Measurements from ENCODE around the gene CHMP1A.
"Not testable (repeated sequence)": the region's sequence is repeated elsewhere in the genome, so short reads cannot be mapped to it uniquely, and the experiment has no call there.

CHMP1A gene

GRCh38 chr16:89657442-89658220, at the start of gene CHMP1A, which contains the start of gene SPATA33:
Gene CHMP1A (minus strand): TSS chr16:89657708. CDS start chr16:89657588, 120 bp downstream.
Gene SPATA33 (plus strand): TSS chr16:89657836. CDS start chr16:89657912, 76 bp downstream.
- DNase-seq (ENCODE audit: low read depth) = peak; percentile 88

- no peak for DNase-seq (ENCODE audit: low read depth)
These were observed 49.2 kb upstream of the CHMP1A start for GRCh38 chr16:89706518-89707260.

DNA sequence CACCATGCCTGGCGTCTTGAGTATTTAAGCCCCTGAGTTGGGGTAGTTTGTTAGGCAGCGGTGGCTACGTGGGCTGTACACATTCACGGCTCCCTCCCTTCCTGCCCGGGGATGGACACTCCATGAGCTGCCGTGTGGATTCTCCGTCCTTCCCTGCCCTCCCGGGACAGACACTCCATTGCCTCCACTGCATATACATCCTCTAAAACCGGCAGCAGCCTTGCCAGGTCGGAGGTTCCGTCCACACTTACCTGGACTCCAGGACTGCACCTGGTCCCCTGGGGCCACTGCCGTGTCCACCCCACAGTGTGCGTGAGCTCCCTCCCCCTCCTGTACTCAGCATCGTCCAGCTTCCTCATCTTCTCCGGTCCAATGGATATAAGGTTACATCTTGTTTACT, 47.5 kb upstream of the CHMP1A start:
- DNase-seq (ENCODE audit: low read depth) = no peak

GRCh38 chr16:89704281-89704680, 46.8 kb upstream of the CHMP1A start:
- no peak for DNase-seq (ENCODE audit: low read depth)

GRCh38 chr16:89701425-89702406, 44.2 kb upstream of the CHMP1A start, which contains the start of gene SPATA2L:
Gene SPATA2L (minus strand): TSS chr16:89701705. CDS start chr16:89701232, 473 bp downstream.
- peak; percentile 92 for DNase-seq (ENCODE audit: low read depth)

DNA sequence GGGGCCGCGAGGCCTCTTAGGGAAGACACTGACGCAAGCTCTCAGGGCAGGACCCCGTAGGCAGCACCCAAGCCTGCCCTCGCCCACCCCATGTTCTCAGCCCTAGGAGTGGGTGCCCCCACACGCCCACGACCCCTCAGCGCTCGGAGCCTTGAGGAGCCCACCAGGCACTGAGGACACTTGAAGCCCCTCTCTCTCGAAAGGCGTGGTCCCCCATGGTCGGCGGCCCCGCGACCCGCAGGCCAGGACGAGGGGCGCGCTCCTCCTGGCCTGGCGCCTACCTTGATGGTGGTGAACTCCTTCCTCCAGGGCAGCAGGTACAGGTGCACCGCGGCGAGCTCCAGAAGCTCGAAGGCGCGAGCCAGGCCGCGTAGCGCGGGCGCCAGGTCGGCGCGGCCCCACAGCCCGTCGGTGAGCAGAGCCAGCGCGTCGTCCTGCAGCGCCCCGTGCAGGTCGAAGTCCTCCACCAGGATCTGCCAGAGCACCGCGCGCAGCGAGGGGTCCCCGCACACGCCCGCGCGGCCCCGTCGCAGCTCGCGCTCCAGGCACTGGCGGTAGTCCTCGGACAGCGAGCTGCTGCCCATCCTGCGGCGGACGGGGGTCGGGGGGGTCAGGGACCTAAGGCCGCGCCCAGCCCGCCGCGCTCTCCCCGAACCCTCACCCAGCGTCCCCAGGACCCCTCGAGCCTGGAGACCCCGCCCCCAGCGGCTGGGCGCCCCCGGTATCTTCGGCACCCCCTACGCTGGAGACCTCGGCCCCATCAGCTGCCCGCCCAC, 43.3 kb upstream of the CHMP1A start:
- no peak for DNase-seq (ENCODE audit: low read depth)

GRCh38 chr16:89700100-89700648, 42.7 kb upstream of the CHMP1A start:
- peak; percentile 96 for DNase-seq (ENCODE audit: low read depth)

DNA sequence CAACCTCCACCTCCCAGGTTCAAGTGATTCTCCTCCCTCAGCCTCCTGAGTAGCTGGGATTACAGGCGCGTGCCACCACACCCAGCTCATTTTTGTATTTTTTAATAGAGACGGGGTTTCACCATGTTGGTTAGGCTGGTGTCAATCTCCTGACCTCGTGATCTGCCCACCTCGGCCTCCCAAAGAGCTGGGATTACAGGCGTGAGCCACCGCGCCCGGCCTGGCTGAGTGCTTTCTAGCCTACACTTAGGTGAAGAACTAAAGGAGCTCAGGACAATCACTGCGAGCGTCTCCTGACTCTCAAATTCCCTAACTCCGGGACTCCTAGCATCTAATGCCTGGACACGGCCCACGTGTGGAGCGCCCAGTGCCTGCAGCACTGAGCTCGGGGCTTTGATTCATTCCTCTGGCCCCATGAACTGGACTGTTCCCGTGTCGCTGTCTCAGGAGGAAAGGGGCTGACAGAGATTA, 42.2 kb upstream of the CHMP1A start:
- not testable (repeated sequence) for DNase-seq (ENCODE audit: low read depth)

GRCh38 chr16:89698717-89699116, 41.2 kb upstream of the CHMP1A start:
- not testable (repeated sequence) for DNase-seq (ENCODE audit: low read depth)

DNA sequence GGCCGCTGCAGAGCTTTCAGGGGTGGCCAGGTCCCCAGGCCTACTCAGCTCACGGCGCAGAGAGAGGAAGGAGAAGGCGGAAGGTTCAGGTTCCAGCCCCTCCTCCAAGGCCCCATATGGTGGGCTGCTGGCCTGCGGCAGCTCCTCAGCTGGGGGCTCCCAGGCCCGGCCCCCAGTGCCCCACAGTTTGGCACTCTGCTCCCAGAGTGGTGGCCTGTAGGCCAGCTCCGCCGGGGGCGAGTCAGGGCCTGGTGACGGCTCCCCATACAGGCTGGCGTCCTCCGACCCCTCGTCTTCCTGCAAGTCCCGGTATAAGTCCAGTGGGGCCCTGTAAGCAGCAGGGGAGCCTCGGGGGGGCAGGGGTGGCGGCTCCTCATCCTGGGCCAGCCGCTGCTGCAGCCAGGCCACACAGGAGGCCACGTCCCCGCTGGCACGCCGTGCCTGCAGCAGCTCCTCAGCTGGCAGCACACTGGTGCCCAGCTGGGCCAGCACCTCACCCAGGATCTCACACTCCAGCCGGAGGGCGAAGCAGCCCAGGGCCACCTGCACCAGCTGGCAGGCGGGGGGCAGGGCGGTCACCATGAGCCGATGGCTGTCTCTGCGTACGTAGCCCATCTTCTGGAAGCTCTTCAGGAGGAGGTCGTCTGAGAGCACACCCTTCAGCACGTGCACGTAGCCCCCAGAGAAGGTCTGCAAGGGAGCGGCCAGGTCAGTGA, 40.3 kb upstream of the CHMP1A start:
- DNase-seq (ENCODE audit: low read depth) = no peak

DNA sequence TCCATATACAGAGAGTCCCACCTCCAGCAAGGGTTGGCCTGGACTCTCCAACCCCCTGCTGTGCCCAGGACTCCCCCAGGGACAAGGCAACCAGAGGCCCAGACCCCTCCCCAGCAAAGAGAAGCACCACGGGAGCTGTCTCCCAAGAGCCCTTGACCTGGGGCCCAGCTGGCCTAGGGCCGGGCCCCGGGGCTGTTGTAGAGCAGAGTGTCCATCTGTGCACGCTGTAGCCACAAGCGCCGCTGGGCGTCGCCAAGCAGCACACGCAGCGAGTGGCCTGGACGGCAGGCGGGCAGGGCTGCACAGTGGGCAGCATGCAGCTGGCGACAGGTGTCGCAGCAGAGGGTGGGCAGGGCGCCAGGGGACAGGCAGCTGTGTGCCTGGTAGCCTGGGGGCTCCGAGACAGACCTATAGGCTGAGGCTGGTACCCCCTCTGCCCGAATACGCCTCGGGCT, 39.7 kb upstream of the CHMP1A start:
- no peak for DNase-seq (ENCODE audit: low read depth)

- DNase-seq (ENCODE audit: low read depth) = no peak
These were observed 39.2 kb upstream of the CHMP1A start for GRCh38 chr16:89696670-89697128.

- no peak for DNase-seq (ENCODE audit: low read depth)
These were observed 38.6 kb upstream of the CHMP1A start for GRCh38 chr16:89695875-89696669.

- DNase-seq (ENCODE audit: low read depth) = no peak
These were observed 37.8 kb upstream of the CHMP1A start for GRCh38 chr16:89695086-89695874.

DNA sequence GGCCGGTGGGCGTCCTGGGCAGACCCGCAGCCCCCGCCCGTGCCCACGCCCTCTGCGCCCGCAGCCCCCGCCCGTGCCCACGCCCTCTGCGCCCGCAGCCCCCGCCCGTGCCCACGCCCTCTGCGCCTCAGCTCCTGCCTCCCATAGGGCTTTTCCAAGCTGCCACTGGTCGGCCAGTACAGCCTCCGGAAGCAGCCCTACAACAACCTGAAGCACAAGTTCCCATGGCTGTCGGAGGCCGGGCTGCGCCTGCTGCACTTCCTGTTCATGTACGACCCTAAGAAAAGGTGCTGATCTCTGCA, 37.2 kb upstream of the CHMP1A start:
- DNase-seq (ENCODE audit: low read depth) = not testable (repeated sequence)

DNA sequence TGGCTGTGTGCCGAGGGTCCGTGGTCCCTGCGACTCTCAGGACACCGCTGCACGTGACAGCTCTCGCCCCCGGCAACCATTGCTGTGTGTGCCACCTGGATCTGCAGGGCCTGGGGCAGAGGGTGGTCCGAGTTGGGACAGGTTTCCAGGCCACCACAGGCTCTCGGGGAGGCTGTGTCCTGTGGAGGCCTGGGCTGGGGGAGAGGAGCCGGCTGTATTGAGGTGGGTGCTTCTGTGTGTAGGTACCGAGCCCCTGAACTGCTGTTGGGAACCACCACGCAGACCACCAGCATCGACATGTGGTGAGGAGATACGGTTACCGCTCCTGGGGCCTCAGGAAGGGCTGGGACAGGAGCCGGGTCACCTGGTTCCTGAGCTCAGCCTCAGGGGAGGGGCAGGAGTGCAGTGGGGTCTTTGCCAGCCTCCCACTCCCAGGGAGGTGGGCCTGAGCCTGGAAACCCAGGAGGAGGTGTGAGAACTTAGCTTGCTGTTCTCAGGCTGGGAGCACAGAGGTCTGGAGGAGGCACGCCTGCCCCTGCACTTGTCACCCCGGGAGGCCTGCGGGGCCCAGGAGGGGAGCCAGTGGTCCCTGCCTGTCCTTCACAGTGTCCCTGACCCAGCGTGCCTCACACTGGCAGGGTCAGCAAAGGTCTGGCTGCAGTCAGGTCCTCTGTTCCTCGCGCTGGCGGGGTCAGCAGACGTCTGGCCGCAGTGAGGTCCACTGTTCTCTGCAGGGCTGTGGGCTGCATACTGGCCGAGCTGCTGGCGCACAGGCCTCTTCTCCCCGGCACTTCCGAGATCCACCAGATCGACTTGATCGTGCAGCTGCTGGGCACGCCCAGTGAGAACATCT, 36.6 kb upstream of the CHMP1A start:
- DNase-seq (ENCODE audit: low read depth) = no peak

DNA sequence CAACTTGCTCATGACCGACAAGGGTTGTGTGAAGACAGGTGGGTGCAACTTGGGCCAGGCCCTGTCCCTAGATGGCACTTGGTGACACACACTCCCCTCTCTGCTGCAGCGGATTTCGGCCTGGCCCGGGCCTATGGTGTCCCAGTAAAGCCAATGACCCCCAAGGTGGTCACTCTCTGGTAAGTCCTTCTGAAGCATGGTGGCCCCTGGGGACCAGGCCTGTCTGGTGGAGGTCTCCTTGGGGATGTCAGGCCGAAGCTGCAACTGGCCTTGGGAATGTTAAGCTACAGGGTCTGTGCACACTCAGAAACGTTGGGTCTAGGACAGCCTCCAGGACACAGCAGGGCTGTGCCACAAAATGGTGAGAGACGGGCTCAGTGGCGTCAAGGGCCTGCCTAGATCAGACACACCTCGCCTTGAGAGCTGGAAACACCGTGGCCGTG, 35.8 kb upstream of the CHMP1A start:
- no peak for DNase-seq (ENCODE audit: low read depth)
